ENCODE data around the gene DCPS.

DCPS gene

DNA sequence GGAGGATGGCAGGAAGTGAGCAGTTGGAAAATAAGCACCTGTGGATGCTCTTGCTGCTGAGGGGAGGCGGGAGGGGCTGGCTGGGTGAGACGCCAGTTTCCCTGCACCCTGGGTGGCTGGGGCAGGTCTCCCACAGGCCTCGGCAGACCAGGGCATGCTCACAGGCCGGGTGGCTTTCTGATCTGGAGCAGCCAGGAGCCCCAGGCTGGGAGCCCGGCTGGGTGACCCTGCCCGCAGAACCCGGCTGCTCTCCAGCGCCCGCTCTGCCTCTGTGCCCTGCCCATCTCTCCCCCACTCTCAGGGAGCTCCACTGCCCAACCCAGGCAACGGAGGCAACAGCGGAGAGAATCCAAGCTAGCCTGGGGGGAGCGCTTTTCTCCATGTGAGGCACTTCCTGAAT lies 24.6 kb downstream of the DCPS start:
- DNase-seq (ENCODE audit: low spot score) = no peak

DNA sequence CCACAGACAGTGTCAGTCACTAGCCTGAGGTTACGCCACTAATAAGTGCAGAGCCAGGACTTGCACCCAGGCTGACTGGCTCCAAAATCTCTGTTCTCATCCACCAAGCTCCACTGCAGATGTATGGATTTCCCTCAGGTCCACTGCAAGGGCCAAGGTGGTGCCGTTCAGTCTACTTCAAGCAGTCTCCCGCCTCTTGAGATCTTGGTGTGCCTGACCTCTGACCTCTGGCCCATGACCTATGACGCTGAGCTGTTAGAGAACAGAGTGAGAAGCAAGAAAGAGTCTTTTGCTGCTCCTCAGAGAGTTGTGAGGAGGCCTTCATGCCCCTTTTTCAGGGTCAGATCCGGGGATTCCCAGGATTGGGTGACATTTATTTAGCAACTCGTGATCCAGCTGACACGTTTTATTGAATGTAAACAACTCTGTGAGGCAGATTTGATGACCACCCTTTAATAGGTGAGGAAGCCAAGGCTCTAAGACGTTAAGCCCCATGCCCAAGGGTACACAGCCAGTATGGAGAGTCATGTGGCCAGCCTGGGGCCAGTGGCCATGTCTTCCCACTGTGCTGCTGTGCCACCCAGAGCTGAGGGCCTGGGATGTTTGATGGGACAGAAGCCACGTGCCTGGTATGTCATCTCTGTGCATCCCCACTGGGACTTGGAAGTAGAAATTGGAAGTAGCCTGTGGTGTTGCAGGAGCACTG lies 25.2 kb downstream of the DCPS start:
- no peak for DNase-seq (ENCODE audit: low spot score)

GRCh38 chr11:126329644-126330211 lies 25.9 kb downstream of the DCPS start:
- DNase-seq (ENCODE audit: low spot score) = no peak

- no peak for DNase-seq (ENCODE audit: low spot score)
Observed at GRCh38 chr11:126331286-126331685, 27.4 kb downstream of the DCPS start.

- peak; percentile 93 for DNase-seq (ENCODE audit: low spot score)
Observed at GRCh38 chr11:126332221-126332711, 28.4 kb downstream of the DCPS start.

GRCh38 chr11:126333142-126333541 lies 29.3 kb downstream of the DCPS start:
- no peak for DNase-seq (ENCODE audit: low spot score)

DNA sequence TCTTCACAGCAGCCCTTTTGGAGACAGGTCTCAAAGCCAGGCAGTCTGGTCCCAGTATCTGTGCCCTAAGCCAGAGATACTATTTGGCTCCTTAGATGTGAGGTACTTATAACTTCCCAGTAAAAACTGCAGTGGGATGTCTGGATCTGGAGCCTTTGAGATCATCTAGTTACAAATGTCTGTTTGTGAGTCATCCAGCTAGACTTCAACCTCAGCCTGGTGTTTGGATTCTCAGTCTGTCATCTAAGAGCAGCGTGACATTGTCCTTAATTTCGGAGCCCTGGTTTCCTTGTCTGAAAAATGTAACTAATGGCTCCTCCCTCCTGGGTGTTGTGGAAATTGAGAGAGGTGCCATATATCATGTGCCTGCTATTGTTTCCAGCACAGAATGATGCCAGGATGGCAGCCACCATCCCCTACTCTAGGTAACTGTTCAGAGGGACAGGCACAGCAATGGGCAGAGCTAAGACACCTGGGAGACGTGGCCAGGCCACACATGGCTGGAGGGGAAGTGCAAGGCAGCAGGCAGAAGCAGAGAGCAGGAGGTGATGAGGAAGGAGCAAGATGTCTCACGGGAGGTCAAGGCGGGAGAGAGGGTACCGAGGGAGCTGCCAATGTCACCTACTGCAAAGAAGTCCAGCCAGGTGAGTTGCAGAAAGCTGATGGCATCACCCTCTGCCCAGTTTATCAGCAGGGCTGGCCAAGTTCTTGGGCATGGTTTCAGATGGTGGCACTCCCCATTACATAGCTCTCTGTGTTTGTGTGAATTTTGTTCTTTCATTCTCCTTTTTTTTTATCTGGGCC lies 31.0 kb downstream of the DCPS start:
- DNase-seq (ENCODE audit: low spot score) = peak; percentile 68

DNA sequence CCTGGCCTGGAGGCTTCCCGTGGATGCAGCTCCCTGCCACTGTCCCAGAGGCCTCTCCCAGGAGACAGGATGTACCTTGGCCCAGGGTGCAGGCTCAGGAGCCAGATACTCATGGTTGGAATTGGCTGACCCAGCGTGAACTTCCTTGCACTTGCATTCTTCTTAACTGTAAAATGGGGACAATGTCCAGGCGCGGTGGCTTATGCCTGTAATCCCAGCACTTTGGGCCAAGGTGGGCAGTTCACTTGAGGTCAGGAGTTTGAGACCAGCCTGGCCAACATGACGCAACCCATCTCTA lies 31.6 kb downstream of the DCPS start:
- DNase-seq (ENCODE audit: low spot score) = no peak

- DNase-seq (ENCODE audit: low spot score) = no peak
Observed at GRCh38 chr11:126336138-126336541, 32.3 kb downstream of the DCPS start.

- DNase-seq (ENCODE audit: low spot score) = no peak
Observed at GRCh38 chr11:126336671-126337101, 32.8 kb downstream of the DCPS start.

DNA sequence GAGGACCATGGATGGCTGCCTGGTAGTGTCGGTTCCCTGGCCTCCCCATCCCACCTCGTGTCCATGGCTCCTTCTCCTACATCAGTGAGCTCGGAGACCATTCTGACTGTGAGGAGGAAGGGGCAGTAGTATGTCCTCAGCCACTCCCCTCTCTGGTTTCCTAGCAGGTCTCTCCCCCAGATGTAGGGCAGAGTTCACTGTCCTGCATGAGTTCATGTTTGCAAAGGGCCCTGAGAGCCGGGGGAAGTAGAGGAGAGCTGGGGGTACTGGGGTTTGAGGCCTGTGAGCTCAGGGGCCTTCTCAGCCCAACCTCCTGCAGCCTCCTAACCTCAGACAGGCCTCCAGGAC lies 33.2 kb downstream of the DCPS start:
- DNase-seq (ENCODE audit: low spot score) = no peak

GRCh38 chr11:126337474-126338241 lies 33.8 kb downstream of the DCPS start:
- DNase-seq (ENCODE audit: low spot score) = no peak

DNA sequence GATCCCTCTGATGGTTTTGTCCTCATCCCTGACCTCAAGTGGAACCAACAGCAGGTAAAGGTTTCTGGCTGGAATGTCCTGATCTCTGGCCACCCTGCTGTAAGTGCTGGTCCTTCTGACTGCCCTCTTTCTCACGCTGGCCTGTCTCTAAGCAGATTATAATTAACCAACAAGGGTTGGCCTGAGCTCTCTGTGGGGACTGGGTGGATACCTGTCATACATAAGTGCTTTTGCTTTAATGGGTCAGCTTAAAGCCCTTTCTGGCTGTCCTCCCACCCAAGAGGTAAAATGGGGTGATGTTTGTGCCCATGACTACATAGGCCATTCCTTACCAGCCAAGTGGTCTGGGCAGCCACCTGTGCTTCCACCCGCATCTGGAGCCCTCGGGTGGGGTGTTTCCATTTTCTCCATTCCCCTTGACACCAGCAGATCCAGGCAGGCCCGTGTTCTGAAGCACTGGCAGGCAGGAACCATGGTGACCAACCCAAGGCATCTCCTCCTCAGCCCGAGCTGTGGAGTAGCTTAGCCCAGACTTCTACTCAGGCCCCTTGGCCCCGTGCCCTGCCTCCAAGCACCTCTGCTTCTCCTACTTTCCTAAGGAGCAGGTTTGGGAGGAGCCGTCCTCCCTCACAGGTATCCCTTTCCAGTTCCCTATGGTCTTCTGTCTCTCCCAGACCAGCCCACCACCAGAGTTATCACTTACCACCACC lies 34.6 kb downstream of the DCPS start:
- DNase-seq (ENCODE audit: low spot score) = no peak

GRCh38 chr11:126339073-126339862 lies 35.4 kb downstream of the DCPS start:
- DNase-seq (ENCODE audit: low spot score) = no peak

- peak; percentile 32 for DNase-seq (ENCODE audit: low spot score)
Observed at GRCh38 chr11:126339863-126340434, 36.1 kb downstream of the DCPS start.

DNA sequence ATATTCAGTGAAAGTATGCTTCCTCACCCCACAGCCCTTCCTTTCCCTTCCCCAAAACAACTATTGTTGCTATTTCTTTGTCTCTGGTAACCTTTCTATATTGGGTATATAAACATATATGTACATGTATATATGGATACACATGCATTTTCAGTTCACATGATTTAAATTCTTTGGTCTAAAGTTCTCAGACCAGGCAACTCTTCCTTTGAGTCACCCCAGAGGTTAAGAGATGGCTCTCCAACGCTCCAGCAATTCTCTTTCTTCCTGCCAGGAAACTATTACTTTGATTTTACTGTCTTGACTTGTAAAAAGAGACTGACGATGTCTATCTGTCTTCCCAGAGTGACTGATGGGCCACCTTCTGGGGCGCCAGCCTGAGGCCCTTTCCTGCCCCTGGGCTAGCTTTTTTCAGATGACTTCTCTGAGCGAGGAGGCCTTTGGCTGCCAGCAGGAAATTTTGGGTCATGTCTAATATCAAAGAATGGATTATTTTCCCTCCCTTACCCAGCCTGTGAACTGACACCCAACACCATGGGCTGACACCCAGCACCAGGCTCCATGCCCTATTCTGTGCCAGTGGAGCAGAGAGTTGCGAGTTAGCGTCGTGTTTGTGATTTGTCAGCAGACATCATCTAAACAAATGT lies 37.2 kb downstream of the DCPS start:
- no peak for DNase-seq (ENCODE audit: low spot score)

DNA sequence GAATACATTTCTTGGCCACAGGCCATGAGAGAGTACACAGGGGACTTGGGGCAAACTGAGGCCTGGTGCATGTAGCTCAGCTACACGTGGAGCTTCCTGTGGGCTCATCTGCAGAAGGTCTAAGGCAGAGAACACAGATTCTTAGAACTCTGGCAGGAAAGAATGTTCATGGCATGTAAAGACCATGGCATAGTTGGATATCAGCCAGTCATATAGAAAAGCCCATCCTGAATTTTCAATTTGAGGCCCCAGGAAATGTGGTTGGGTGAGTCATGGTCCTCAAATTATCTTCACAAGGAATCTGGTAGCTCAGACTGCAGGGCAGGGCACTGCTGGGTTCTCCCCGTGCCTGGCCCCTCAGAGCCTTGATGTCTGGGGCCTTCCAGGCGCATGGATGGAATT lies 37.9 kb downstream of the DCPS start:
- DNase-seq (ENCODE audit: low spot score) = peak; percentile 34

DNA sequence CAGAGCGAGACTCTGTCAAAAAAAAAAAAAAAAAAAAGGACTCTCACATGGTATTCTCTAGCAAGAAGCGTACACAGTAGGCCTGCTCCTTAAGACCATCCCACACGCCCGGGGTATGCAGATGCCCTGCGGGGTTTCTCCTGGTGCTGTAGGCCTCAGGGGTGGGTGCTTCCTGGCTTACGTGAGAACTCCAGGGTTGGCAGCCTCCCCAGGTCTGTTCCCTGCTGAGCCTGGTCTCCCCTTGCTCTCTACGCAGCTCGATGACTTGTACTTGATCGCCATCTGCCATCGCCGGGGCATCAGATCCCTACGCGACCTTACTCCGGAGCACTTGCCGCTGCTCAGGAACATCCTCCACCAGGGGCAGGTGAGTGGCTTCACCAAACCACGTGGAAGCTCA lies 39.2 kb downstream of the DCPS start:
- DNase-seq (ENCODE audit: low spot score) = no peak

DNA sequence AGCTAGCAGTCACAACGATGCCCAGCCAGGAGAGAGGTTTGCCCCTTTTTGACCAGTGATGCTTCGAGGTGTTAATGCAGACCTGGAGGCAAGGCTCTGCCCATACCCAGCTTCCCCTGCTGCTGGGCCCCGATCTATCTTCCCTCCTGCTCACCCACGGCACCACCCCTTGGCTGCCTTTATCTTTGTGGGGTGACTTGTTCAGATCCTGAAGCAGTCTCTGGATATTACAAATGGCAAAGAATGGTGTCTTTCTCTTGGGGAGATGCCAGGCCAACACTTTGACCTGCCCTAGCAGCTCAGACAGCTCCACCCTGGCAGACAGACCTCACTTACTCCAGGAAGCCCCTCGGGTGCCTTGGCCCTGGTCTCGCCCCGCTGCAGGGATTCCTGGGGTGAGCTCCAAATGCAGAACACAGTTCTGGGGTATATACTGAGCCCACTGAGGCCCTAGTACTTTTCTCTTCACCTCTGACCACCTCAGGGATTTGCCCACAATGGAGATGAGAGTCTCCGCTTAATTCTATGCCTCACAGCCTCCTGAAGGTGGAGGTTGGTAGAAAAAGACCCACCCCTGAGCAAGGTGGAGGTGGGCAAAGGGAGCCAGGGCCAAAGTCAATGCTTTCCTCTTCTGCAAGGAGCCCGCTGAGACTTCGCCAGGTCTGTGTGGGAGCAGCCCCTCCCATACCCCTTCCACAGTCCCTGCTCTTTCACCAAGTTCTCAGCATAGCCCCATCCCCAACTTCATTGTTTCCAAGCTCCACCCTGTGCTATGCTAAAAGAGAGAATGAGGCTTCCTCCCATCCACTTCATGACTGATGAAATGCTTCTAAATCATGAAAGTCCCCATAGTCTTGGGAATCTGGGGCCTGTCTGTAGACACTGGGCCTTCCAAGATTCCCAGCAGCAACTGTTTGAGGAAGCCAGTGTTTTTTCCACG lies 40.6 kb downstream of the DCPS start:
- no peak for DNase-seq (ENCODE audit: low spot score)
